BE2C (cell line): ENCODE data around the gene CCHCR1.

ENCODE experiments used
- DNase-seq: peaks from one replicate; pipeline ENCODE4 v3.0.0-alpha.2; 2020
- H3K27me3 ChIP-seq: fragments of 250-450 bp; sonication (Bioruptor Pico); 2 replicates; pipeline ENCODE4 v1.5.1; 2020; ENCODE audit warnings: mild to moderate bottlenecking
- H3K36me3 ChIP-seq: fragments of 250-450 bp; sonication (Bioruptor Pico); 2 replicates; pipeline ENCODE4 v1.5.1; 2020; ENCODE audit warnings: mild to moderate bottlenecking
- H3K4me1 ChIP-seq: fragments of 250-450 bp; sonication (Bioruptor Pico); 2 replicates; pipeline ENCODE4 v1.5.1; 2020
- H3K4me3 ChIP-seq: 2 replicates; pipeline ENCODE4 v1.5.1; 2011; ENCODE audit warnings: low read depth, low read length
- H3K9me3 ChIP-seq: fragments of 250-450 bp; sonication (Bioruptor Pico); 2 replicates; pipeline ENCODE4 v1.5.1; 2020
- TF ChIP-seq, protein P1 (sequence below): IDR thresholded peaks from 2 replicates; pipeline ENCODE4 v1.5.1; 2012; ENCODE audit warnings: mild to moderate bottlenecking, low read depth, low read length

The CCHCR1 gene

GRCh38 chr6:31098449-31098938 lies 59.1 kb downstream of the CCHCR1 start:
- Histone ChIP-seq H3K4me3 (no peak overlapping the region), H3K36me3 (no peaks in the 10 kb centered on the region), H3K9me3 (no peaks in the 10 kb centered on the region), H3K4me1 (peaks cover 9% of the 10 kb centered on the region; the same call in 1 of the 2 replicates), H3K27me3 (no peaks in the 10 kb centered on the region)
- no peak for DNase-seq
- TF ChIP-seq, protein P1, sequence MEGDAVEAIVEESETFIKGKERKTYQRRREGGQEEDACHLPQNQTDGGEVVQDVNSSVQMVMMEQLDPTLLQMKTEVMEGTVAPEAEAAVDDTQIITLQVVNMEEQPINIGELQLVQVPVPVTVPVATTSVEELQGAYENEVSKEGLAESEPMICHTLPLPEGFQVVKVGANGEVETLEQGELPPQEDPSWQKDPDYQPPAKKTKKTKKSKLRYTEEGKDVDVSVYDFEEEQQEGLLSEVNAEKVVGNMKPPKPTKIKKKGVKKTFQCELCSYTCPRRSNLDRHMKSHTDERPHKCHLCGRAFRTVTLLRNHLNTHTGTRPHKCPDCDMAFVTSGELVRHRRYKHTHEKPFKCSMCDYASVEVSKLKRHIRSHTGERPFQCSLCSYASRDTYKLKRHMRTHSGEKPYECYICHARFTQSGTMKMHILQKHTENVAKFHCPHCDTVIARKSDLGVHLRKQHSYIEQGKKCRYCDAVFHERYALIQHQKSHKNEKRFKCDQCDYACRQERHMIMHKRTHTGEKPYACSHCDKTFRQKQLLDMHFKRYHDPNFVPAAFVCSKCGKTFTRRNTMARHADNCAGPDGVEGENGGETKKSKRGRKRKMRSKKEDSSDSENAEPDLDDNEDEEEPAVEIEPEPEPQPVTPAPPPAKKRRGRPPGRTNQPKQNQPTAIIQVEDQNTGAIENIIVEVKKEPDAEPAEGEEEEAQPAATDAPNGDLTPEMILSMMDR: no peak

- Histone ChIP-seq H3K9me3 (no peaks in the 10 kb centered on the region), H3K27me3 (no peaks in the 10 kb centered on the region), H3K36me3 (no peaks in the 10 kb centered on the region), H3K4me1 (peaks cover 9% of the 10 kb centered on the region; the same call in 1 of the 2 replicates), H3K4me3 (no peak overlapping the region)
- TF ChIP-seq, protein P1: no peak
- no peak for DNase-seq
Measured at GRCh38 chr6:31096656-31097055, 60.9 kb downstream of the CCHCR1 start.

GRCh38 chr6:31096215-31096614 lies 61.4 kb downstream of the CCHCR1 start:
- H3K9me3 ChIP-seq: no peaks in the 10 kb centered on the region
- no peak overlapping the region for H3K4me3 ChIP-seq
- no peak for DNase-seq
- no peaks in the 10 kb centered on the region for H3K27me3 ChIP-seq
- TF ChIP-seq, protein P1: no peak
- no peaks in the 10 kb centered on the region for H3K36me3 ChIP-seq
- H3K4me1 ChIP-seq: peaks cover 9% of the 10 kb centered on the region; the same call in 1 of the 2 replicates

- H3K4me1 ChIP-seq: peaks cover 9% of the 10 kb centered on the region; the same call in 1 of the 2 replicates
- H3K9me3 ChIP-seq: no peaks in the 10 kb centered on the region
- H3K4me3 ChIP-seq: no peak overlapping the region
- TF ChIP-seq, protein P1: no peak
- no peaks in the 10 kb centered on the region for H3K27me3 ChIP-seq
- DNase-seq: no peak
- no peaks in the 10 kb centered on the region for H3K36me3 ChIP-seq
Measured at GRCh38 chr6:31094389-31094881, 63.2 kb downstream of the CCHCR1 start.

GRCh38 chr6:31092769-31093505 lies 64.7 kb downstream of the CCHCR1 start:
- peaks cover 9% of the 10 kb centered on the region; the same call in 1 of the 2 replicates for H3K4me1 ChIP-seq
- H3K36me3 ChIP-seq: no peaks in the 10 kb centered on the region

More at GRCh38 chr6:31092769-31093505, 64.7 kb downstream of the CCHCR1 start:
- no peaks in the 10 kb centered on the region for H3K9me3 ChIP-seq
- H3K27me3 ChIP-seq: no peaks in the 10 kb centered on the region
- no peak for DNase-seq
- TF ChIP-seq, protein P1: no peak
- no peak overlapping the region for H3K4me3 ChIP-seq
